Activated T-helper 1 cell treated with anti-CD3 and anti-CD28 coated beads, Interleukin-12 subunit alpha, Interleukin-12 subunit beta, Interleukin-2, Interleukin-4 antibody, amounts not matched to agents 30 ng/mL and 10 ng/mL and 1 ng/mL, durations not matched to agents 14 hours and 24 hours and 36 hours (primary cell): Measurements from ENCODE around the gene KBTBD8. TPM values are rescaled to one million over a fixed set of nuclear protein-coding genes. Genes with fewer than 3 reads are reported as not detected.

ENCODE experiments used
- DNase-seq: peaks from one replicate; pipeline ENCODE4 v3.0.0; 2021; ENCODE audit warnings: low spot score
- H3K27ac Mint-ChIP-seq: one replicate; pipeline ENCODE4 v1.8.0; 2021; ENCODE audit warnings: mild to moderate bottlenecking, mixed read lengths
- H3K27me3 Mint-ChIP-seq: one replicate; pipeline ENCODE4 v1.8.0; 2022; ENCODE audit warnings: mild to moderate bottlenecking, moderate library complexity, mixed read lengths; ENCODE audit not compliant: insufficient read depth
- H3K36me3 Mint-ChIP-seq: one replicate; pipeline ENCODE4 v1.8.0; 2021; ENCODE audit warnings: low read depth, mixed read lengths
- H3K4me1 Mint-ChIP-seq: one replicate; pipeline ENCODE4 v1.8.0; 2021; ENCODE audit warnings: low read depth, mixed read lengths
- H3K4me3 Mint-ChIP-seq: one replicate; pipeline ENCODE4 v1.8.0; 2021; ENCODE audit warnings: mild to moderate bottlenecking, moderate library complexity, mixed read lengths
- H3K9me3 Mint-ChIP-seq: one replicate; pipeline ENCODE4 v1.8.0; 2021; ENCODE audit warnings: mixed read lengths
- intact Hi-C: fragments of 100-400 bp; cut with micrococcal nuclease; formaldehyde crosslinking; loops from one replicate; pipeline ENCODE4 v1.15.1; 2024
- total RNA-seq: library from RNA; stranded (reverse); gene quantifications from 2 replicates; pipeline ENCODE4 v1.2.3, GENCODE V29; 2022

KBTBD8 gene
- total RNA-seq, 1 donor from 2014 or later, result 18.3 TPM

- no peaks in the 10 kb centered on the region for H3K9me3 Mint-ChIP-seq
- no peak overlapping the region for H3K4me3 Mint-ChIP-seq
- H3K27ac Mint-ChIP-seq, result no peak overlapping the region
- no peaks in the 10 kb centered on the region for H3K4me1 Mint-ChIP-seq
- intact Hi-C loops, result no loop called here
- no peaks in the 10 kb centered on the region for H3K36me3 Mint-ChIP-seq
- no peaks in the 10 kb centered on the region for H3K27me3 Mint-ChIP-seq
- DNase-seq, result no peak
Measured at GRCh38 chr3:67028001-67028784, 30.1 kb downstream of the KBTBD8 start.

GRCh38 chr3:67030785-67031740 lies 33.0 kb downstream of the KBTBD8 start:
- intact Hi-C loops, result no loop called here
- no peak for DNase-seq
- H3K4me3 Mint-ChIP-seq, result no peak overlapping the region

GRCh38 chr3:67031986-67032385 lies 33.9 kb downstream of the KBTBD8 start:
- Mint-ChIP-seq H3K36me3 (no peaks in the 10 kb centered on the region), H3K4me1 (no peaks in the 10 kb centered on the region), H3K4me3 (no peak overlapping the region), H3K27me3 (peaks cover 5% of the 10 kb centered on the region), H3K27ac (no peak overlapping the region), H3K9me3 (no peaks in the 10 kb centered on the region)
- DNase-seq, result no peak
- intact Hi-C loops, result no loop called here

More at GRCh38 chr3:67030785-67031740, 33.0 kb downstream of the KBTBD8 start:
- Mint-ChIP-seq H3K36me3 (no peaks in the 10 kb centered on the region), H3K27ac (no peak overlapping the region), H3K27me3 (peaks cover 5% of the 10 kb centered on the region), H3K4me1 (no peaks in the 10 kb centered on the region), H3K9me3 (no peaks in the 10 kb centered on the region)

- no peak overlapping the region for H3K4me3 Mint-ChIP-seq
- intact Hi-C loops, result no loop called here
- H3K9me3 Mint-ChIP-seq, result no peaks in the 10 kb centered on the region
- no peaks in the 10 kb centered on the region for H3K4me1 Mint-ChIP-seq
- DNase-seq, result no peak
- no peak overlapping the region for H3K27ac Mint-ChIP-seq
- H3K36me3 Mint-ChIP-seq, result no peaks in the 10 kb centered on the region
- peaks cover 5% of the 10 kb centered on the region for H3K27me3 Mint-ChIP-seq
Measured at GRCh38 chr3:67033079-67033478, 35.0 kb downstream of the KBTBD8 start.

GRCh38 chr3:67034371-67034770 lies 36.3 kb downstream of the KBTBD8 start:
- H3K9me3 Mint-ChIP-seq, result no peaks in the 10 kb centered on the region
- intact Hi-C loops, result no loop called here
- H3K4me3 Mint-ChIP-seq, result no peak overlapping the region
- no peak for DNase-seq
- H3K4me1 Mint-ChIP-seq, result no peaks in the 10 kb centered on the region
- no peaks in the 10 kb centered on the region for H3K36me3 Mint-ChIP-seq
- H3K27ac Mint-ChIP-seq, result no peak overlapping the region
- peaks cover 5% of the 10 kb centered on the region for H3K27me3 Mint-ChIP-seq

GRCh38 chr3:67037615-67038014 lies 39.5 kb downstream of the KBTBD8 start:
- Mint-ChIP-seq H3K36me3 (no peaks in the 10 kb centered on the region), H3K9me3 (no peaks in the 10 kb centered on the region), H3K4me1 (no peaks in the 10 kb centered on the region), H3K4me3 (no peak overlapping the region), H3K27ac (no peak overlapping the region), H3K27me3 (peaks cover 5% of the 10 kb centered on the region)
- intact Hi-C loops, result loop anchor here (1.0 kb wide), 2 partner anchors 66 to 99 kb away; no protein-coding TSS in a partner anchor
- DNase-seq, result no peak

- no peaks in the 10 kb centered on the region for H3K36me3 Mint-ChIP-seq
- no peak overlapping the region for H3K4me3 Mint-ChIP-seq
- intact Hi-C loops, result no loop called here
- H3K27ac Mint-ChIP-seq, result no peak overlapping the region
- no peak for DNase-seq
- no peaks in the 10 kb centered on the region for H3K4me1 Mint-ChIP-seq
- peaks cover 2% of the 10 kb centered on the region for H3K27me3 Mint-ChIP-seq
- H3K9me3 Mint-ChIP-seq, result no peaks in the 10 kb centered on the region
Measured at GRCh38 chr3:67044295-67044694, 46.2 kb downstream of the KBTBD8 start.

- no peaks in the 10 kb centered on the region for H3K9me3 Mint-ChIP-seq
- H3K36me3 Mint-ChIP-seq, result no peaks in the 10 kb centered on the region
- intact Hi-C loops, result no loop called here
- DNase-seq, result no peak
- H3K27ac Mint-ChIP-seq, result no peak overlapping the region
- peaks cover 2% of the 10 kb centered on the region for H3K27me3 Mint-ChIP-seq
- no peaks in the 10 kb centered on the region for H3K4me1 Mint-ChIP-seq
- H3K4me3 Mint-ChIP-seq, result no peak overlapping the region
Measured at GRCh38 chr3:67044955-67045354, 46.8 kb downstream of the KBTBD8 start.

GRCh38 chr3:67045711-67046465 lies 47.8 kb downstream of the KBTBD8 start:
- intact Hi-C loops, result no loop called here
- H3K27ac Mint-ChIP-seq, result no peak overlapping the region

GRCh38 chr3:67047051-67047450 lies 48.9 kb downstream of the KBTBD8 start:
- intact Hi-C loops, result no loop called here
- Mint-ChIP-seq H3K27me3 (peaks cover 2% of the 10 kb centered on the region), H3K36me3 (no peaks in the 10 kb centered on the region), H3K4me1 (no peaks in the 10 kb centered on the region), H3K9me3 (peaks cover 4% of the 10 kb centered on the region), H3K27ac (no peak overlapping the region), H3K4me3 (no peak overlapping the region)
- no peak for DNase-seq

More at GRCh38 chr3:67045711-67046465, 47.8 kb downstream of the KBTBD8 start:
- DNase-seq, result no peak
- Mint-ChIP-seq H3K4me3 (no peak overlapping the region), H3K9me3 (peaks cover 4% of the 10 kb centered on the region), H3K36me3 (no peaks in the 10 kb centered on the region), H3K4me1 (no peaks in the 10 kb centered on the region), H3K27me3 (peaks cover 2% of the 10 kb centered on the region)

GRCh38 chr3:67048067-67048714 lies 50.1 kb downstream of the KBTBD8 start:
- Mint-ChIP-seq H3K27ac (no peak overlapping the region), H3K36me3 (no peaks in the 10 kb centered on the region), H3K9me3 (peaks cover 4% of the 10 kb centered on the region), H3K4me1 (no peaks in the 10 kb centered on the region), H3K27me3 (peaks cover 4% of the 10 kb centered on the region), H3K4me3 (no peak overlapping the region)
- DNase-seq, result no peak
- intact Hi-C loops, result no loop called here

- Mint-ChIP-seq H3K36me3 (no peaks in the 10 kb centered on the region), H3K9me3 (peaks cover 4% of the 10 kb centered on the region), H3K4me1 (no peaks in the 10 kb centered on the region), H3K27ac (no peak overlapping the region), H3K4me3 (no peak overlapping the region), H3K27me3 (peaks cover 4% of the 10 kb centered on the region)
- DNase-seq, result no peak
- intact Hi-C loops, result no loop called here
Measured at GRCh38 chr3:67048715-67049074, 50.6 kb downstream of the KBTBD8 start.
